CD4-positive, alpha-beta T cell treated with Interleukin-4 for 1 hour (primary cell): ENCODE data around the gene IQSEC3.
"Not testable (repeated sequence)": the region's sequence is repeated elsewhere in the genome, so short reads cannot be mapped to it uniquely, and the experiment has no call there.

Experiments
- DNase-seq, 2 donors: peaks; one replicate each; pipeline ENCODE4 v3.0.0-alpha.2; 2020 to 2022

Gene IQSEC3

GRCh38 chr12:66428-66781, at the start of gene IQSEC3:
Gene IQSEC3 (plus strand): TSS chr12:66767. CDS start chr12:66883, 116 bp downstream.
- DNase-seq: not testable (repeated sequence)

GRCh38 chr12:17370-18340, 48.9 kb upstream of the IQSEC3 start:
- DNase-seq: peak in 1 of 2 donors; percentile 11

GRCh38 chr12:18821-19567, 47.6 kb upstream of the IQSEC3 start:
- DNase-seq: peak in 1 of 2 donors; percentile 10

- not testable (repeated sequence) for DNase-seq
These were observed 46.7 kb upstream of the IQSEC3 start for GRCh38 chr12:19906-20305.

GRCh38 chr12:20757-21156, 45.8 kb upstream of the IQSEC3 start:
- peak in 1 of 2 donors; percentile 11 for DNase-seq

GRCh38 chr12:21301-22189, 45.0 kb upstream of the IQSEC3 start:
- DNase-seq: peak in 1 of 2 donors; percentile 29

GRCh38 chr12:22190-22529, 44.4 kb upstream of the IQSEC3 start:
- no peak for DNase-seq

GRCh38 chr12:22530-23201, 43.9 kb upstream of the IQSEC3 start:
- DNase-seq: peak in 1 of 2 donors; percentile 15

- DNase-seq: not testable (repeated sequence)
These were observed 38.7 kb upstream of the IQSEC3 start for GRCh38 chr12:27904-28303.

- DNase-seq: not testable (repeated sequence)
These were observed 27.8 kb upstream of the IQSEC3 start for GRCh38 chr12:38775-39174.

GRCh38 chr12:39555-40265, 26.9 kb upstream of the IQSEC3 start:
- DNase-seq: not testable (repeated sequence)

GRCh38 chr12:44352-44751, 22.2 kb upstream of the IQSEC3 start:
- DNase-seq: not testable (repeated sequence)

GRCh38 chr12:45235-45990, 21.2 kb upstream of the IQSEC3 start:
- DNase-seq: not testable (repeated sequence)

- not testable (repeated sequence) for DNase-seq
These were observed 20.6 kb upstream of the IQSEC3 start for GRCh38 chr12:45991-46358.

GRCh38 chr12:46542-46941, 20.0 kb upstream of the IQSEC3 start:
- not testable (repeated sequence) for DNase-seq

- DNase-seq: not testable (repeated sequence)
These were observed 18.8 kb upstream of the IQSEC3 start for GRCh38 chr12:47699-48226.

GRCh38 chr12:49149-49548, 17.4 kb upstream of the IQSEC3 start:
- not testable (repeated sequence) for DNase-seq

- DNase-seq: not testable (repeated sequence)
These were observed 15.5 kb upstream of the IQSEC3 start for GRCh38 chr12:51087-51486.

GRCh38 chr12:51962-52361, 14.6 kb upstream of the IQSEC3 start:
- DNase-seq: not testable (repeated sequence)
